ENCODE results near the gene SEMA5A.

DNA sequence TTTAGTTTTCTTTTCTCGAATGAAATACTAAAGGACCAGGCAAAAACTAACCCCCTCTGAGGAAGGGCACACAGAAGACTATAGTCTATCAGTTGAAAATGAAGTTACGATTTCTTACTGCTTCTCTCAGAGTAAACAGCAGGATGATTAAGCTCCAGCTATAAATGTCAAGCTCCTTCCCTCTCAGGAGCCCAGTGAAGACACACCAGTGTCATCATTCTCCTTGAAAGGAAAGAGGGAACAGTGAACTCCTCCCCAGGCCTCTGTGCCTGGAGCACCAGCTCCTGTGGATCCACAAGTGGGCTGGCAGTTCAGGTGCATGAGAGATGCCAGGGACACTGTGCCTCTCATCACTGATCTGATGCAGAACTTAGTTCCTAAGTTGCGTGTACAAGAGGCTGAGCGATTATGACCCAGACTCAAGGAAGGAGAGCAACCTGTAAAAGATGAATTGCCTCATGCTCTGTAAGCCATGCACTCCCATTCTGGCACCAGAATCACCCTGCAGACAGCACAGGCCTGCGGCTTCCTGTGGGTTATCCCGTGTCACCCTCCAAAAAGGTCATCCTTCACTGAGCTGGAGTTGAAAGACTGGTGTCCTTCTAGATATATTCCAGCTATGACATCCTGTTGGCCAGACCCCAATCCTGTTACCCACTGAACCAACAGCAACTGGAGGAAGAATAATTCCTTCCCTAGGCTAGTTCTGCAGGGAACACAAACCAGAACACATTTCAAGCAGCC lies 394.0 kb downstream of the SEMA5A start:
- TF ChIP-seq CTCF (optimal IDR thresholded peaks at IDR 0.05 in 1 of 3, IDR thresholded peaks at IDR 0.05 in 1 of 3, conservative IDR thresholded peaks at IDR 0.05 in 1 of 3; ENCODE audit: extremely low read depth in 1 of 3, insufficient read depth in 2 of 3, low read length in 3 of 3) (no peak), EZH2 (IDR thresholded peaks at IDR 0.05; ENCODE audit: low read length) (no peak)

Measured in keratinocyte (primary cell).